Cardiac fibroblast (primary cell): Measurements from ENCODE around the gene ARX.

Experiments used
- DNase-seq, 2 donors: peaks; one replicate each; pipeline versions ENCODE4 v3.0.0 to v3.0.0-alpha.2; 2010; ENCODE audit warnings: low read depth in 2 of 2
- H3K4me3 ChIP-seq, 2 donors: replicated peaks in 1 of 2; 1 replicate in 1 of 2; 2 replicates in 1 of 2; pipeline ENCODE4 v1.5.1; 2011; ENCODE audit warnings: low read depth in 2 of 2, low read length in 2 of 2, mild to moderate bottlenecking in 2 of 2, moderate library complexity in 1 of 2
- TF ChIP-seq, protein P1 (sequence below): IDR thresholded peaks from one replicate; pipeline ENCODE4 v1.5.1; 2011; ENCODE audit warnings: low read depth, mild to moderate bottlenecking, low read length, inconsistent platforms

The ARX gene

DNA sequence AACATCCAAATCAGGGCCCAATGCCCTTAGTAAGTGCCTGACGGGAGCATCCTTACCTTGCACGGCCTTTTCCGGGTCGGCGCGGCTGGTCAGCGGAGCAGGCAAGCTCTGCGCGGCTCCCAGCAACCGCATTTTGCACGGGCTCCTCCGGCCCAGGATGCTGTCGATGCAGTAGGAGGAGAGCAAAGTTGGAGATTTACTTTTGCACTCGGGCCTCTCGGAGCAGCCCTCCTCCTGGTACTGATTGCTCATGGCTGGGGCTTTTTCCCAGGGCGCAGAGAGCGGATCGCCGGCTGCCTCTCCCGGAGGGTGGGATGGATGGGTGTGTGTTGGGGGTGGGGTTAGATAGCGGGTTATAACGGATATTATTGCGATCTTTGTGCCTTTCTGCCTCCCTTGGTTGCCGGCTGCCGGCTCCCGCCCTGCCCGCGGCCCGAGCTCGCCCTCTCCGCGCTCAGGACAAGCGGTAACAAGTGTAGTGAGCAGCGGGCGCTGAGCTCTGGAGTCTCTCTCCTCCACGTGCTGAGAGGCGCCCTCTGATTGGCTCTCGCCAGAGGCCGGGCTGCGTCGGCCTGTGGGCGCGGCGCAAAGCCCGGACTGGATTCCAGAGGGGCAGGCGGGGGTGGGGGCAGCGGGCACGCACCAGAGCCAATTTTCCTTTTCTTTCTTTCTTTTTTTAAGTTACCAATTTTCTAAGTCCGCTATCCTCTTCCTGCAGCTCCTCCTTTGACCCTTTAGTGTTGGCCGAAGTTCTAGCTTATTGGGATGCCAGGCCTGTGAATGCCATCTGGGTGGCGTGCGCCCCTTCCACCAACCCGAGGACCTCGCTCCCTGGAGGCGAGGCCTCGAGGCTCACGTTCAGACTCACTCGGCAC lies at the start of gene ARX:
ARX (minus strand) TSS at position 480 of the 875 bp plus-strand sequence; CDS start at position 252, 228 bp downstream.
- DNase-seq, result peak; percentile 37 to 47
- TF ChIP-seq, protein P1, sequence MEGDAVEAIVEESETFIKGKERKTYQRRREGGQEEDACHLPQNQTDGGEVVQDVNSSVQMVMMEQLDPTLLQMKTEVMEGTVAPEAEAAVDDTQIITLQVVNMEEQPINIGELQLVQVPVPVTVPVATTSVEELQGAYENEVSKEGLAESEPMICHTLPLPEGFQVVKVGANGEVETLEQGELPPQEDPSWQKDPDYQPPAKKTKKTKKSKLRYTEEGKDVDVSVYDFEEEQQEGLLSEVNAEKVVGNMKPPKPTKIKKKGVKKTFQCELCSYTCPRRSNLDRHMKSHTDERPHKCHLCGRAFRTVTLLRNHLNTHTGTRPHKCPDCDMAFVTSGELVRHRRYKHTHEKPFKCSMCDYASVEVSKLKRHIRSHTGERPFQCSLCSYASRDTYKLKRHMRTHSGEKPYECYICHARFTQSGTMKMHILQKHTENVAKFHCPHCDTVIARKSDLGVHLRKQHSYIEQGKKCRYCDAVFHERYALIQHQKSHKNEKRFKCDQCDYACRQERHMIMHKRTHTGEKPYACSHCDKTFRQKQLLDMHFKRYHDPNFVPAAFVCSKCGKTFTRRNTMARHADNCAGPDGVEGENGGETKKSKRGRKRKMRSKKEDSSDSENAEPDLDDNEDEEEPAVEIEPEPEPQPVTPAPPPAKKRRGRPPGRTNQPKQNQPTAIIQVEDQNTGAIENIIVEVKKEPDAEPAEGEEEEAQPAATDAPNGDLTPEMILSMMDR, result no peak
- no peak within 1 kb of the TSS for H3K4me3 ChIP-seq

DNA sequence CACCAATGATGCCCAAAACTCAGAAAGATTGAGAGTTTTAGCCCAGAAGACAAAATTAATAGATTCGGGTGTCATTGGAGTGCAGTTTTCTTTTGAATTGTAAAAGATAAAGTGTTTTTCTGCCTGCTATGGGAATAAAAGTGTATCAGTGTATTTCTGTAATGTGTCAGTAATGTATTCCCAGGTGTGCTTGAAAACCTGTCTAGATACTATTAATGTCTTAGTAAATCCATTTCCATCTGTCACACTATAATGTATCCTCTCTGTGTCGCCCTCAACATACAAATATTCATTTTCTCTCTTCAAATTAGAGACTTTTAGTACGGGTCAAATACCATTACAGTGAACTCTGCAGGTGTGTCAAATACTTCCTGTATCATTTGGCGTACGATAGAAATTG lies 43.5 kb upstream of the ARX start:
- H3K4me3 ChIP-seq, result no peak overlapping the region
- TF ChIP-seq, protein P1, result no peak
- no peak for DNase-seq

DNA sequence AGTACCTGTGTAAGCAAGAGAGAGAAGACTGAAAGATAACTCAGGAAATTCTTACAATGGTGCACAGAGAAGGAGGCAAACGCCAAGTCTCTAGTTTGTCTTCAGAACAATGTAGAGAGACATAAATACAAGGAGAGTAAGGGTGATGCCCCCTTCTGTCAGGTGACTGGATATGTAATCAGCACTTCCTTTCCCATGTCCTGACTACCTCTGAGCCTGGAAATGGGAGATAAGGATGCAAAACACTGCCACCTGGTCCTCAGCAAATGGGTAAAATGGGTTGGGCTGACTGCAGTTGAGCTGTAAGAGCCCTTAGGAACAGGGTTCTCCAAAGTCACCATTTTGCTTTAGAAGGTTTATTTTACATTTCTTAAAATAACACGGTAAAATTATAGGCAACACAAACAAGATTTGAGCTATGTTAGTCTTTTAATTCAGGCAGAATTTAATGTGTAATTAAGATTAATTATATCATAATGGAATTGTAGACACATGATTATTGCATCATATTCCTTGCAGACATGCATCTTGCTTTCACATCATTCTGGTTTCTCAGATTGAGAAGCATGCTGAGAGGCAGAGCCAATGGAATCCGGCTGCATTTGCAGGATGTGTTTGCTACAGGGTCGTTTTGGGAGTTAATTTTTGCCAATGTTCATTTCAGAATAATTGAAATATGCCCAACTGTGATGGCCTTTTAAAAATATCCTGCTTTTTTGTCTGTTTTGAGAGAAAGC lies 37.2 kb upstream of the ARX start:
- H3K4me3 ChIP-seq, result no peak overlapping the region
- no peak for DNase-seq
- TF ChIP-seq, protein P1, result no peak

DNA sequence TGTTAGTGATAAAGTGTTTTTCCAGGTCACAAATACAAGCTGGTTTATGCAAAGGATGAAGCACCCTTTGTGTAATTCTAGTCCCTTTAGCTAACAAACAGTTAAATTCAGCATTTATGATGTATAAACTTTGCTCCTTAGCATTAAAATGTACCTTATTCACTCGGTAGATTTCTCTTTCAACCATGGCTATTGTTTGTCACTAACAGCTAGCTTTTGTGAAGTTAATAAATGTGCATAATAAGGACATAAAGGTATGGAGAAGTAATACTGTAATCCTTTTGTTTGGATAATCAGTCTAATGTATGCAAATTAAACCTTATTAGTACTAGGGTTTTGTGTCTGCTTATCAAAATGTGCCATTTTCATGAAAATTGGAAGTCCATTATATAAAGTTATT lies 34.2 kb upstream of the ARX start:
- no peak overlapping the region for H3K4me3 ChIP-seq
- no peak for DNase-seq
- TF ChIP-seq, protein P1, result no peak

DNA sequence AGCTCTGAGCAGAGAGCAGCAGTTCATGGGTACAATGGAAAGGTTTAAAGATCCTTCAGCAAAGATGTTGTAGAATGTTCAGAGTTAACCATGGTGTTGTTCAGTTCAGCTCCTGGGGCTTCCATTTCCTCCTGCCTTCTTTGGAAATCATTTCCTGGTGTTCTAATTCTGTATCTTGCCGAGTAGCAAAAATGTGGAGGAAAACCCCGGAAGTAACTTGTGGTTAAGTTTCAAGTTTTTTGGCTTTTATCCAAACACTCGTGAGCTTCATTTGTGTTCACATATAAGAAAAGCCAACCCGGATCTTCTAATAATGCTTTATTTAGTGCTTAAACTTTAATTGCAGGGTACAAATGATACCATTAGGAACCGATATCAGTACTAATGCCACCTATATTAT lies 33.6 kb upstream of the ARX start:
- H3K4me3 ChIP-seq, result no peak overlapping the region
- TF ChIP-seq, protein P1, result no peak
- peak; percentile 25 to 49 for DNase-seq

DNA sequence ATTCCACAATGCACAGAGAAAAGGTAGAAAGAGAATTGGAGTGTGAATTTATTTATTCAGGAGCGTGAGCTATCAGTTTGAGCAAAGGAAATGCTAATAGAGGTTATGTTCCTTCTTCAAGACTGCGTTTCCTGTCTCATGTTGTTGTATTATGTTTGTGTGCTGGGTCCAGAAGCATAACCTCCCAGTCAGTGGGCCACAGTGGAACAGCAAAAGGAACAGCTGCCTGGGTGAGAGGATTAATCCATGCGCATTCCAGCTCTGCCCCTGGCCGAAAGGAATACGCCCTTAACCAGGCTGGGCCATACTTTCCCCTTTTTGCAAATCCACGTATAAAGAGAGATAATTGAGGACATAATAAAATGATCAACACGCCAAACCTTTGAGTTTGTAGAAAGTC lies 32.4 kb upstream of the ARX start:
- no peak overlapping the region for H3K4me3 ChIP-seq
- DNase-seq, result no peak
- TF ChIP-seq, protein P1, result no peak
